IPS-11a (cell line): ENCODE data around the gene BCL2.
"Not testable (repeated sequence)": the region's sequence is repeated elsewhere in the genome, so short reads cannot be mapped to it uniquely, and the experiment has no call there.

Source experiments
- H3K4me3 ChIP-seq: one replicate; pipeline ENCODE4 v1.5.1; 2013; ENCODE audit warnings: low read depth, low read length, control low read depth

The BCL2 gene

DNA sequence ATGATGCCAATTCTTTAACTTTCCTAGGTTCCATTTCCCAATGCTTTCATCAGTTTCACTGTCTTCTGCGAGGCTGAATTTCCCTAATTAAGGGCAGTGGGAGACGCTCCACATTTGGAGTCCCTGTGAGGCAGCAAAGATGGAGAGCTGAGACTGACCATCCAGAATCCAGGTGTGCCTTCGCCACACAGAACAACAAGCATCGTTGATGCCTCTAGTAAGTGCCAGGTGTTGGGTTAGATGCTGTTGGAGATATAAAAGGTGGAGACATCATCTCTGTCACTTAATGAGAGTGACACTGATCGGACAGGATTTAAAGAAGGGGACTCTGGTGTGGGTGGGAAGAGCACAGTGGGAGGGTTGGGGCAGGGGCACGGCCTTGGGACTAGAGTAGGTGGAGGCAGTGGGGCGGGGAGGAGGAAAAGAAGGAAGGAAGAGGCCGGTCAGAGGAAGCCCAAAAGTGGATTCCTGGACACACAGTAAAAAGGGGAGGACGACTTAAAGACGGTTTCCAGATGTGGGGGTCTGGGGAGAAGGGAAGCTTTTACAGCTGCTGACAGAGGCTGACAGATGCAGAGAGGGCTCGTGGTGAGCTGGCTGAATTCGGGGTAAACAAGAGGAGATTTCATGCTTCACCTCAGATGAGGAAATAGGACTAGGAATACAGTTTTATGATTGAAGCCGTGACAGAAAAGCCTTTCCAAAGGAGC, 113.0 kb downstream of the BCL2 start:
- H3K4me3 ChIP-seq: no peak overlapping the region

DNA sequence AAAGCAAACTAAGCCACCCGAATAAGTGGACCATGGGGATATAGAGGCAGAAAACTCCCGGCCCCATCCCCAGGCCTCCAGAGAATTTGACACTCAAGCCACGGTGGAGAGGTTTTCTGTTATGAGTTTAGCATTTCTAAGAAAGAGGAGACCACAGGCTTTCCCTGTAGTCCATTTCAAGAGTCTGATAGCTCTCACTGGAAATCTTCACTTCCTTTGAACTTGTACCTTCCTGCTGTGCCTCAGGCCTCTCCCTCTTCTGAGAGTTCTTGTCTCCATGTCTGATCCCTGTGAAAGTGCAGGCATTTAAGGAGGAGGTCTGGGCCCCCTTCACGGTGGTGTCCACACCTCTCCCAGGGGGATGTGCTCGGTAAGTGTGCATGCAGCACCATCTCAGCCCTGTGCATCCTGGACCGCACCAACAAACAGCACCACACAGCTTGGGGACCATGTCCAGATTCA, 113.7 kb downstream of the BCL2 start:
- no peak overlapping the region for H3K4me3 ChIP-seq

DNA sequence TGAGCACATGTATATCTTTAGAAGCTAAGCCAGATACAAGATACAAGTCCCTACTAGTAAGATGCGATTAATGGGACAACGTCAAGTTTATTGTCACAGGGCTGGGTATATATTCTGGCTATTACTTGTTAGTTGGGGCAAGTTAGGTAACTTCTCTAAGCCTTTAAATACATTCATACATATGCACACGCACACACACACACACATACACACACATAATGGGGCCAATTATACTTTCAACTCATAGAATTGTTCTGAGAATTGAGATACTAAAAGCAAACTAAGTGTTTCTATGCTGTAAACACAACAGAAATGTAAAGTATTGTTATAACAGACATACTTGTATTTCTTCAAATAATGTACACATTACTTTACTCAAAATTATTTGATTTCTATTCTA, 116.1 kb downstream of the BCL2 start:
- no peak overlapping the region for H3K4me3 ChIP-seq

DNA sequence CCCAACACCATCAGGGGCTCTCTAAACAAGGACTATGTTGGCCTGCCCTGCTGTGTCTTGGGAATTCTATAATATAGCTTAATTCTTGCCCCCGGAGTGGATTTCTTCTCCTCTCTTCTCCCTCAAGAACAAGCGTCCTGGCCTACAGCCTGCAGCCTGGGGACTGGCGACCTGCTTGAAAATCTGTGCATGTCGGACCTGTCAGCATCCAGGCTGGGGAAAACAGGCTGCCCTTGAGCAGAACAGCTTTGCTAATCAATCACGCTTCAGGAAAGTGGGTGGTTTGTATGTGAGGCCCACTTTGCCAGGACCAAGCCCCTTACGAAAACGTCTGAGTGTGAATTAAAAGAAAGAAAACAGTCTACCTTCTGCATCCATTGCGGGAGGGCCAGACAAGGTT, 116.7 kb downstream of the BCL2 start:
- H3K4me3 ChIP-seq: no peak overlapping the region

DNA sequence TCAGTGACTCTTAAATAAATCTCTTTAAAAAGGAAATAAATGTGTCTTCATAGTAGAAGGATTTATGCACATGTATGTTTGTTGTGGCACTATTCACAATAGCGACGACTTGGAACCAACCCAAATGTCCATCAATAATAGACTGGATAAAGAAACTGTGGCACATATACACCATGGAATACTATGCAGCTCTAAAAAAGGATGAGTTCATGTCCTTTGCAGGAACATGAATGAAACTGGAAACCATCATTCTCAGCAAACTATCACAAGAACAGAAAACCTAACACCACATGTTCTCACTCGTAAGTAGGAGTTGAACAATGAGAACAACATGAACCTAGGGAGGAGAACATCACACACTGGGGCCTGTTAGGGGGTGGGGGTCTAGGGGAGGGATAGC, 118.1 kb downstream of the BCL2 start:
- H3K4me3 ChIP-seq: not testable (repeated sequence)

DNA sequence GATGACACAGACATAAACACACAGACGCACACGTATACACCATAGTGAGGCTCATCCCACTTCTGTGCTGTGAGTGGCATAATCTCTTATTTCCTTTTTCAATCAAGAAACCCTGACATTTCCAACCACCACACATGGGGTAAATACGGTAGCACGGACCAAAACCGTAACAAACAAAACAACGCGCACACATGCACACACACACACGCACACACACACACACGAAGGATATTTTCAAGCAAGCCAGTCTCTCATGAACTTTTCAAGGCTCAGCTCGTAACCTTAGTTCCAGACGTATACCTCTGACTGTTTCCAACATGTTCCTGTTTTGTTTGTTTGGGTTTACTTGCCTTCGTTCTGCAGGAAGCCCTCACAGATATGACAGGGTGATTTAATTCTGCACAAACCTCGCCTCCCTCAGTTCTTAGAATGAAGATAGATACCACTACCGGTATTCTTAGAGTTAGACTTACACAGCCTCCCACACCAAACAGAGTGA, 119.8 kb downstream of the BCL2 start:
- no peak overlapping the region for H3K4me3 ChIP-seq

DNA sequence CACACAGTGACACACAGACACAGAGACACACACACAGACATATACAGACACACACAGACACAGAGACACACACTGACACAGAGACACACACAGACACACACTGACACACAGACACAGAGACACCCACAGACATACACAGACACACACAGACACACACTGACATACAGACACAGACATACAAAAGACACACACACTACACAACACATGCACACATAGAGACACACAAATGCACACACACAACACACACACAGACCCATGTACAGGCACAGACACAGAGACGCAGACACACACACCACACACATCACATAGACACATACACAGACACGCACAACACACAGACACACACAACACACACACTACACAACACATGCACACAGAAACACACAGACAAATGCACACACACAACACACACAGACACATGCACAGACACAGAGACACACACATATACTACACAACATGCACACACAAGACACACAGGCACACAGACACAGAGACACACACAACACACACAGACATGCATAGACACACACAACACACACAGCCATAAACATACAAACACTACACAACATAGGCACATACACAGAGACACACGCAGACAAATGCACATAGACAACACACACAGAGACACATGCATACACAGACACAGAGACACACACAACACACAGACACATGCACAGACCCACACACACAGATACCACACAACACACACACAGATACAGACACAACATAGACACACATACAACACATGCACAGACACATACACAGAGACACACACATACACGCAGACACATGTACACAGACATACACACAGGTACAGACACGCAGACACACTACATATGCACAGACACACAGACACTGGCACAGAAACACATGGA, 120.5 kb downstream of the BCL2 start:
- H3K4me3 ChIP-seq: no peak overlapping the region

DNA sequence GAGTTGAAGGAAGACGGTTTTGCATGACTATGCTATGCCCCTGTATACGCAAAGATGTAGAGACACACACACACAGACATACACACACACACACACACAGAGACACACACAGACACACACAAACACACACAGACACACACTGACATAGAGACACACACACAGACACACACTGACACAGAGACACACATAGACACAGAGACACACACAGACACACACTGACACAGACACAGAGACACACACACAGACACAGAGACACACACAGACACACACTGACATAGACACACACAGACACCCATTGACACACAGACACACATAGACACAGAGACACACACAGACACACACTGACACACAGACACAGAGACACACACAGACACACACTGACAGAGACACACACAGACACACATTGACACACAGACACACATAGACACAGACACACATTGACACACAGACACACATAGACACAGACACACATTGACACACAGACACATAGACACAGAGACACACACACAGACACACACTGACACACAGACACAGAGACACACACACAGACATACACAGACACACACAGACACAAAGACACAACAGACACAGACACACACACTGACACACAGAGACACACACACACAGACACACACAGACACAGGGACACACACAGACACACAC, 121.3 kb downstream of the BCL2 start:
- no peak overlapping the region for H3K4me3 ChIP-seq

DNA sequence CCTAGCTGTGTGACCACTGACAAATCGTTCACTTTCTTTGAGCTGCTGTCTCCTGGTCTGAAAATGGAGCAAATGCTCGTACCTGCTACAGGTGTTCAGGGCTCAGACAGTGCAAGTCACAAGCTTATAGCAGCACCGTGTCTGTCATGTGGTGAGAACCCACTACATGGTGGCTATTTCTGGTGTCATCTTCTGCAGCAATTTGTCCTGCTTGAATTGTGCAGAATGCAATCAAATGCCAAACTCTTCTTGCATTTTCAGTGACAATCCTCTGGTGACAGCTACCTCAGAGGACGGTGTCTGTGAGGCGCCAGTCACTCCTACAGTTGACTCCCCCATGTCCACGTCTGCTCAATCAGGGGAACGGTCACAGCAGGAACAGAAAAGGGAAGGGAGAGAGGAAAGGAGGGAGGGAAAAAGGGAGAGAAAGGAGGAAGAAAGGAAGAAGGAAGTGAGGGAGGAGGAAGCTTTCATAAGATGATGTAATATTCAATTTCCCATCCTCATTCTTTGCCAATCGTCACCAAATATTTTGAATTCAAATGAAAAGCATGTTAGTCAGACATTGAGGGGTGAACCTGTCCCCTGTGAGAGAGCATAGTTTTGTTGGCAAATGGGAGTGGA, 122.2 kb downstream of the BCL2 start:
- H3K4me3 ChIP-seq: no peak overlapping the region

DNA sequence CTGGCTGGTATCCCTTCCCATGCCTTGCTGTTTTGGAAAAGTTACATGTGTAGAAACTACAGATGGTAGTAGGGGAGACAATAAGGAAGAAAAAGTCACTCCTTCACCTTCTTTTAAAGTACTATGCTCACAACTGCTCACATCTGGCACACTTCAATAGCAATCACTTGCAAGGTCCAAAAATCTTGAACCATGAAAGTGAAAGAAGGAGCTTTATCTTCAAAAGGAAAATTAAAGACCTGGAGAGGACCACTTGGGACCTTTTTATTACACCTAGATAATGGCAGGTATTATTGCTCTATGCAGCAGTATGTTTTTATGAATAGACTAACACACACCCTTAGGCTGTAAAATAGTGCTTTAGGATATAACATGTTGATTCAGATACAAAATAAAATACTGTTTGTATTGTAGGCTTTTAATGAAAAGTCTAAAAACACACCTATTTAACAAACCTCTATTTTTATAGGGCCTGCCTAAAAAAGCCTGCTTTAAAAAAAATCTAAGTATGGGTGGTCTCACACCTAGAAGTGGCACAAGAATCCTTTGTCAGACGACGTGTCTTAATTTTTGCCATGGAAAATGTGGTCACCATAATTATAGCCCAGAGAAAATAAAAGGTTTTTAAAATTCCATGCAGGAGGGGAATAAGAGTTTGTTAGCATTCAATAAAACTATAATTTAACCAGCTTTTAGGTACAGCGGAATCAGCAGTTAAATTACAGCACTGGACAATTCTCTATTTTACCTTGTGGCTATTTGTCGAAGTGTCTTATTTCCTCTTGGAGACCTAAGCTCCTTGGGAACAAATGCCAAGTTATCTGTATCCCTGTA, 124.0 kb downstream of the BCL2 start:
- no peak overlapping the region for H3K4me3 ChIP-seq

DNA sequence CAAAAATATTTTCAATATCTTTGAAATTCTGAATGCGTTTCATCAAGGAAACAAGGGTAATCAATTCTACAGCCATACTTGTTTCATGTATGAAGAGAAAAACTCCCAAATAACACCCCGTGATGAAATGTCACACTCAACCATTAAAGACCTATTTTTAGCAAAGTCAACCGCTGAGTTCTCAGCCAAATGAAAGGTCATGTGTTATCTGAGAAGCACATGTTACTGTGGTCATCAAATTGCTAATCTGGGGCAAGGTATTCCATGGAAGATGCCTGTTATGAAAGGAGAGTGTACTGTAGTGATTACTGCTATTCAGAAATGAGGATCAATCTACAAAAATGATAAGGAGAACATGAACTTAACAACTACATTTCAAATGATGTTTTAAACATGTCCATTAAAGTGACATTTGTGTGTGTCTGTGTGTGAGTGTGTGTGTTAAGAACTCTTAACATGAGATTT, 126.7 kb downstream of the BCL2 start:
- no peak overlapping the region for H3K4me3 ChIP-seq

DNA sequence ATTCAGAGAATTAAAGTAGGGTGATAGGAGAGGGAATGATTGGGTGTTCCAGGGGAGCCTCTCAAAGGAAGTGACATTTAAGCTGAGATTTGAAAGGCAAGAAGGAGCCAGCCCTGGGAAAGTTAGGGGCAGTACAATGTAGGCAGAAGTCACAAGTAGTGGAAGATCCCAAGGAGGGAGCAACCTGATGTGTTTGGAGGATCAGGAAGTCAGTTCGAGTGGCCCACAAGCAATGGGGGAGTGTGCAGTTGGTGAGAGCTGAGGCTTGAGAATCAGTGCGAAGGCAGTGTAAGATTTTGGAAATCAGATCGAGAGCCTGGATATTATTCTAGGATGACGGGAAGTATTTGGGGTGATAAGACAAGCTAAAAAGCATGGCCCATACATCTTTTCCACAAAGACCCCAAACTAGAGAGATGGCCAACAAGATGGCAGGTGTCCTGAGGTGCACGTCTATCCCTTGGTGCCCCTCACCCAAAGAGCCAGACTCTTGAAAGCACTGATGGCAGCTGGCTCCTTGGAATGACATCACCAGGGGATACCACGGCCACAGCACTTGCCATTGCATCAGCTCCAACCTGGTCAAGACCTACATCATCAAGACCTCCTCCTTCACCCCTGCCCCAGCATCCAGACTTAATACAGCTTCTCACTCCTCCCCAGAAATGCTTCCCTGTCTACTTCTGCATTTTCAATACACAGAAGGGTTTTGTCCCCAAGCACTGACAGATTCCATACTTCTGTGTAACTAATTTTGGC, 127.3 kb downstream of the BCL2 start:
- no peak overlapping the region for H3K4me3 ChIP-seq

DNA sequence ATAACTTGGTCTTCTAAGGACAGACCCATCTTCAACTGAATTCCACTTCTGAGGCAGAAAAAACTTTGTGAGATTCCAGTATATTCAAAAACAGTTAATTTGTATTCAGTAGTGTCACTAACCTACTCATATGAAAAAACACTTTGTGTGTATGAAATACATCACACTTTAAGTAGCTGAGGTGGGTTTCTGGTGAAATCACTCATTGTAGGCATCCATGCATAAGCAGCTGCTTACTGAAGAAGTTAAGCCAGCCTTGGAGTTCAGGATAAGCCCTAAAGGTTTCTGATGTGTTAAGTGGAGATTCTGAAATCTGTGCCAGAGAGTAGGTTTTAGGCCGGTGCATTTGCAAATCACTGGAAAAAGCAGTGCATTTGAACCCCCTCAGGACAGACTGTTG, 128.2 kb downstream of the BCL2 start:
- no peak overlapping the region for H3K4me3 ChIP-seq

DNA sequence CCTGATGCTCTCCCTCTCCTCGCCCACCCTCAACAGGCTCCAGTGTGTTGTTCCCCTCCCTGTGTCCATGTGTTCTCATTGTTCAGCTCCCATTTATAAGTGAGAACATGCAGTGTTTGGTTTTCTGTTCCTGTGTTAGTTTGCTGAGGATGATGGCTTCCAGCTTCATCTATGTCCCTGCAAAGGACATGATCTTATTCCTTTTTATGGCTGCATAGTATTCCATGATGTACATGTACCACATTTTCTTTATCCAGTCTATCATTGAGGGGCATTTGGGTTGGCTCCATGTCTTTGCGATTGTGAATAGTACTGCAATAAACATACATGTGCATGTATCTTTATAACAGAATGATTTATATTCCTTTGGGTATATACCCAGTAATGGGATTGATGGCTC, 128.7 kb downstream of the BCL2 start:
- H3K4me3 ChIP-seq: not testable (repeated sequence)

DNA sequence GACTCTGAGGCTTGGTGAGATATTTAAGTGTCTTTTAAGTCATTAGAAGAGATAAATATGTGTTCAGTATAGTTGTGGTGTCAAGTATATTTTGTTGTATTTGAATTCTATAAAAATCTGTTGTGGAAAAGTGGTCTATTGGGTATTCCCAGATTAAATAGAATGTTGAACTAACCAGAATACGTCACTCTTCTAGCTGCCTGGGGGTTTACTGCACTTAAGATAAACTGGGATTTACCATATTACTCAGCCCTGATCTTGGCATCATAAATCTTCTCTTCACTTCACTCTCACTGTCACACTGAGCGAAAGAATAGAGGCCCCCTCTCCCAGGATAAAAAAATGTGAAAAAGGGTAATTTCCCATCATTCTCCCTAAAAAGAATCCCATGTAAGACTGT, 129.8 kb downstream of the BCL2 start:
- no peak overlapping the region for H3K4me3 ChIP-seq

DNA sequence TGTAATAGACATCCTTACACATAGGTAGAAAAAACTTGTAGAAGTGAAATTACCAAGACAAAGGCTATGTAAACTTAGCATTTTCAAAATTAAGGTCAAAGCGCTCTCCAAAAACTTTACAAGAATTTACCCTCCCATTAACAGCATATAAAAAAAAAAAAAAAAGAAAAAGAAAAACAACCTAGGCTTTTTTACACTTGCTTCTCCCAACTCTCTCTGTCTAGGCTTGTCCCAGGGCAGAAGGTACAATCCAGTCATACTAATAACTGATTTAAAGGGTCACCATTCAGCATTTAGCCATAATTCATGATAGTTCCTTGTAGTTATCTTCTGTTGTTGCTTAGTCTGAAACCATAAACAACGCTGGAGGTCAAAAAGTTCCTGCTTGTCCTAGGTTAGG, 130.5 kb downstream of the BCL2 start:
- H3K4me3 ChIP-seq: no peak overlapping the region

DNA sequence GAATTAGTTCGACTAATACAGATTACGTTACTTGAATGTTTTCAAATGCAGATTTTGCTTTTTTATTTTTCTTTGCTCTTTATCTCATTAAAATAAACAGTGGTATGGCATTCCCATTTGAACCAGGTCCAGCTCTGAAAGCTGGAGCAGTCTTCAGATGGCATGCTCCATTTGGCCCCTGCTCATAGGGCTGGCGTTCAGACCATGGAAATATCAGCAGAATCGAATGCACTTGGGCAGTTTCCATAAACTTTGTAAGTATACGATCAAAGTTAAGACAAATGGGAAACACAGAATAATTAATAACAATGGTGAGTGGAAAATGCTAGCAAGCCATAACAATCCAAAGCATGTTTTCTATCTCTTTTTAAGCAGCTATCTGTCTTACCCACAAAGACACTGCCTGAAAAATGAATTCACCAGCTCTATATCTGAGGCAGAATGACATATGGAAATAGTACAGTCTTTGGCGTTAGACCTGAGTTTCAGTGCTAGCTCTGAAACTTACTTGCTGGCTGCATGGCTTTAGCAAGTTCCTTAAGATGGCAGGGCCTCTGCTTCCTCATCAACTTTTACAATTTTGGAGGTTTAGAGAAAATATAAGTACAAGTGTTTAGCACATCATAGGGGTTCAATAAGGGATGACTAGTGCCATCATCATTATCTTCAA, 131.6 kb downstream of the BCL2 start:
- no peak overlapping the region for H3K4me3 ChIP-seq

DNA sequence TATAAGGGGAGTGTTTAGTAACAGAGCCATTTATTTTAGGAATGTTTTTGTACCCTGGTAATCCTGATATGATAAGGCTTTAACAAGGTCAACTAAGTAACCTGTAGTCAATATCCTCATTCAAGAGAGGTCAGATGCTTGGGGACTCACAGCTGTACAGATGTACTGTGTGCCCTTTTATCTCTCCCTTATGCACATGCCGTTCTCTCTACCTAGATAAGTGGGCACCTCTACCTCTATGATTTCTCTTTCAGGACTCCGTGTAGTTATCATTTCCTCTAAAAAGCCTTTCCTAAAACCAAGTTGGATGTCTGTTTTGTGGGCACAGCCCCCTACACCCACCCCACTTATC, 132.4 kb downstream of the BCL2 start:
- H3K4me3 ChIP-seq: no peak overlapping the region
